Measurements from ENCODE around the gene TECPR1. TPM values are rescaled to one million over a fixed set of nuclear protein-coding genes. Genes with fewer than 3 reads are reported as not detected.

TECPR1 gene
- total and polyA plus RNA-seq, 2 of the 8 experiments (the other 6 are each of a cell fraction or from before 2014, with no cell fraction given), result 1.3 to 11.1 TPM

- no peak for TF ChIP-seq CTCF (IDR thresholded peaks at IDR 0.05; ENCODE audit: control extremely low read depth in 1 of 3, insufficient read depth in 1 of 3, low read depth in 1 of 3, low read length in 3 of 3)
- no peak for TF ChIP-seq HDAC2 (IDR thresholded peaks at IDR 0.05; ENCODE audit: borderline replicate concordance in 1 of 2, low read depth in 2 of 2, low read length in 2 of 2)
- TF ChIP-seq SP2 (IDR thresholded peaks at IDR 0.05; ENCODE audit: low read length), result no peak
- no peak for TF ChIP-seq NRF1 (IDR thresholded peaks at IDR 0.05; ENCODE audit: low read depth, low read length)
- no peak for TF ChIP-seq CHD1 (IDR thresholded peaks at IDR 0.05; ENCODE audit: low read depth, low read length)
Observed at GRCh38 chr7:98196706-98197605, 55.1 kb downstream of the TECPR1 start (continued).
